NCI-H82 treated with DMSO at 0.1 percent for 48 hours (cell line): ENCODE measurements around the gene GULP1.
"Not testable (repeated sequence)": the region's sequence is repeated elsewhere in the genome, so short reads cannot be mapped to it uniquely, and the experiment has no call there.

ENCODE experiments used
- DNase-seq: peaks from one replicate; lab custom pipeline; 2025; ENCODE audit not compliant: unreplicated experiment; lab: John Stamatoyannopoulos, UW

Gene GULP1

DNA sequence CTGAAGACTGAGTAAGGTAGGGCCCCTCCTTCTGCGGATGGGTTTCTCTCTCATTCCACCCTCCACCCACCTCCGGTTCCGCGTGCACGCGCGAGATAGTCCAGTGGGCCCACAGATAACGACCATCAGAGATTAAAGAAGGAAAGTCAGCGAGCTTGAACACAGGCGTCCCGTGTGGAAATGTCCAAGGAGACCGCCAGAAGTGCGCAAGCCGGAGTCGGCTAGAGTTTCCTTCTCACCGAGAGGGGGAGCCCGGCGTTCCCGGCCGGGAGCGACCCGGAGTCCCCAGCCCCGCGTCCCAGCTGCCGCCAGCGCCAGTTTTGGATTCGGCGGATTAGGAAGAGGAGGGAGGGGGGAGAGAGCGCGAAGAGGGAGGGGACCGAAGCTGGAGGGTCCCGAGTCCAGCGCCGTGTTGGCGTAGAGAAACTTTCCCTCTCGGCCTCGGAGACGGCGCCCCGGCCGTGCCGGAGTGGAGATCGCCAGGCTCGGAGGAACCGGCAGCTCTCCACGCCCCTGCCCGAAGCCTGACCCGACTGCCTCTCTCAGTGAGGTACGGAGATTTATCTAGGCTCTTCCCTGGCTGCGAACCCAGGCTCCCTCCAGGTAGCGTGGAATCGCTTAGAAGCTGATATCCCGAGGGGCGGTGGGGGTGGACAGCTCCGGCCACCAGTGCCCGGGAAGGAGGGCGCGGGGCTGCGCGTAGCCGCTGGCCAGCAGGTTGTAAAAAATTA lies at the start of gene GULP1:
GULP1 (plus strand) TSS at position 258 of the 731 bp plus-strand sequence. CDS start 185,829 bp downstream, outside the sequence.
- DNase-seq = peak; percentile 44

GRCh38 chr2:188243381-188243780 lies 48.3 kb upstream of the GULP1 start:
- DNase-seq = no peak

GRCh38 chr2:188244383-188244782 lies 47.3 kb upstream of the GULP1 start:
- no peak for DNase-seq

DNA sequence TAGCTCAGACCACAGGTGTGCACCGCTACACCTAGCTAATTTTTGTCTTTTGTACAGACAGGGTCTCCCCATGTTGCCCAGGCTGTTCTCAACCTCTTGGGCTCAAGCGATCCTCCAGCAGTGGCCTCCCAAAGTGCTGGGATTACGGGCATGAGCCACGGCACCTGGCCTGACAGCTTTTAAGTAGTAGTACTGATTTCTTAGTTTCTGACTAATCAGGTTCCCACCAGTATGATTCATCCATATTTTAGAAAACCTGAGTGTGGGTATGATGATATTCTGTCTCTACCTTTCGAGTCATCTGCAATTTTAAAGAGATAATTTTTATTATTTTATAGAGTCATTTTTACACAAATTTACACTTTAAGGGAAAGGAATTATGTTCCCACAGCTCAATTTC lies 46.4 kb upstream of the GULP1 start:
- DNase-seq = no peak

- no peak for DNase-seq
Observed at GRCh38 chr2:188248513-188248912, 43.2 kb upstream of the GULP1 start.

DNA sequence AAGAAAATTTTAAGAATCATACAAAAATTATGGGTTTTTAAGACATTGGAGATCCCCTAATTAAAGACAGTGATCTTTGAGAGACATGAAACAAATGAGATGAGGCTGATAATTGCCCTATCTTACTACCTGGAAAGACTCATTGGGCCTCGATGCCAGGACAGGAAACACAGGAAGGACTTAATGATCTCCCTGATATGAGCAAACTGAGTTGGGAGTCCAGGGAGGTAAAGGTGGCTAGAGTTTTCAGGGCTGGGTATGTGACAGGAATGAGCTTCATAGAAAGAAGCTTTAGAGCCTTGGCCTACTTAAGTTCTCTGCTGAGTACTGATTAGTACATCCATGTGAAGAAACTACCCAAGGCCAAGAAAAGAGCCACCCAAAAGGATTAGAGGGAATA lies 40.6 kb upstream of the GULP1 start:
- no peak for DNase-seq

DNA sequence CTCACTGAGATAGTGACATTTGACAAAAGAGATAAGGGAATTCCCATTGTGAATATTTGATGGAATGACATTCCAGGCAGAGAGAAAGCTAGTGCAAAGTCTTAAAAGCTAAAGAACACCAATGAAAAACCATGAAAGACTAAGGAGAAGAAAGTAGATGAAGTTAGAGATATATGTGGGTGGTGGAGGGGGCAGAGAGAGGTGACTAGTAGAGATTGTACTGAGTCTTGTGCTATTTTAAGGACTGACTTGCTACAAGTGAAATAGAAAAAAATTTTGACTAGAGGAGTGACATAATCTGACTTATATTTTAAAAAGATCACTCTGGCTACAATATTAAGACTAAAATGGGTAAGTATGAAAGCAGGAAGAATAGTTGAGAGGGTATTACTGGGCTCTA lies 35.3 kb upstream of the GULP1 start:
- DNase-seq = no peak

- no peak for DNase-seq
Observed at GRCh38 chr2:188265315-188265714, 26.4 kb upstream of the GULP1 start.

DNA sequence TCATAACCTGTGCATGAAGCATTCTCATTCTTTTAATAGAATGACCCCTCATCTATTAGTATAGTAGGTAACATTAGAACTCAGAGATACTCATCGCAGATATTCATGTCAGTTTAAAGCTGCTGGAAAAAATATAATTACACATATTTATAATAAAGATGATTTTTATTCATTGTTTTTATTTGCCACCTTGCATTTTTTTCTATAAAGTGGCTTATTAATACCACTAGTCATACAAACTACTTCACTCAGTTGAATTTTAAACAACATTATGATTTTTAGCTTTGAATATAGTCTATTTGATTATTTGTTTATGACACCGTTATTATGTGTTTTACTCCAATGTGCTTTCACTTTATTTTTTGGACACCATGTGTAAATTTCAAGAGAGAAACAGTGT lies 23.9 kb upstream of the GULP1 start:
- DNase-seq = no peak

GRCh38 chr2:188269004-188269403 lies 22.7 kb upstream of the GULP1 start:
- DNase-seq = peak; percentile 69

GRCh38 chr2:188272121-188272520 lies 19.6 kb upstream of the GULP1 start:
- no peak for DNase-seq

- DNase-seq = no peak
Observed at GRCh38 chr2:188274274-188274673, 17.4 kb upstream of the GULP1 start.

DNA sequence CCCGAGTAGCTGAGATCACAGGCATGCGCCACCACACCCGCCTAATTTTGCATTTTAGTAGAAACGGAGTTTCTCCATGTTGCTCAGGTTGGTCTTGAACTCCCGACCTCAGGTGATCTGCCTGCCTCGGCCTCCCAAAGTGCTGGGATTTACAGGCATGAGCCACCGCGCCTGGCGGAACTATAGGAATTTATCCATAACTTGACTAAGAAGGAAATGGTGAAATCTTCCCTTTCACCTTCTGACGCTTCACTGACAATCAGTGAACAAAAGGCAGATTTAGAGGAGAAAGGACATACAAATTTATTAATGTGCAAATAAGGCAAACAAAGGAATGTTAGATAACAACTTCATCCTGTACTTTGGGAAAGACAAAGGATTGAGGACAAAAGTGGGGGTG lies 15.4 kb upstream of the GULP1 start:
- no peak for DNase-seq

GRCh38 chr2:188277786-188278185 lies 13.9 kb upstream of the GULP1 start:
- no peak for DNase-seq

DNA sequence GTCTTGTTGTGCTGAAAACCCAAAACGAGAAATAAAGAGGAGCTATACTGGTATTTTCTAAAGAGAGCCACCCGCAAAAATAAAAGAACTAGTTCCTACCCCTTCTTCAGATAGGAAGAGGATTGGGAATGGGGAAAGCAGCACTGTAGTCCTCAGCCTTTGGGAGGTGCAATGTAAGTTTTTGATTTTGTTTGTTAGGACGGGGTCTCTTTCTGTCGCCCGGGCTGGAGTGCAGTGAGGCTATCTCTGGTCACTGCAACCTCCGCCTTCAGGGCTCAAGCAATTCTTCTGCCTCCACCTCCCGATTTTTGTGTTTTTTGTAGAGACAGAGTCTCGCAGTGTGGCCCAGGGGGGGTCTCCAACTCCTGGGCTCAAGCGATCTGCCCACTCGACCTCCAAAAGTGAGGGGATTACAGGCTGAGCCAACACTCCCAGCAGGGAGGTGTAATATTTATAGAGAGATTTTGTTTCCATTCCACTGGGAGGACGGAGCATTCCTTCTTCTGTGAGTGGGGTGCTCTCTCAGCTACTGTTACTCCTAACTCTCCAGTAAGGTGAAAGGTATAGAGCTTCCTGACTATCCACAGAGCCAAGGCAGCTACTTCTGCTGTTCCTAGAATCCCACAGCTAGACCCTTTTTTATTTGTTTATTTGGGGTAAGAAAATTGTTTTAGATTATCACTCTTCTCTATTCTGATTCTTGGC lies 13.1 kb upstream of the GULP1 start:
- DNase-seq = no peak

DNA sequence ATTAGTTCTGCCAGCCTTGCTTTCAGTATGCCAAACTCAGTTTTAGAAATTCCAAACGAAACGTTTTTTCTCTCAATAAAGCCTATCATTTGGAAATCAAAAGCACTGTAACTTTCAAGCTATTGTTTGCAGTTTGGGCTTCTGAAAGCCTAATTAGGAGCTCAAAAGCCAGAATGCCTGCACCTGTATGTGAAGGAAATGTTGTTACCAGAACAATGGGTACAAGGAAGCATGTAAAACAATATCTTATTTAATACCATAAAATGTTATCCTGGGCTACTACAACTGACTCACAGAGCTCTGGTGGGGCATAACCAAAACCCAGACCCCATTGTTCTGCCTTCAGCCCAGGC lies 12.6 kb upstream of the GULP1 start:
- DNase-seq = no peak

- no peak for DNase-seq
Observed at GRCh38 chr2:188280811-188281222, 10.9 kb upstream of the GULP1 start.

DNA sequence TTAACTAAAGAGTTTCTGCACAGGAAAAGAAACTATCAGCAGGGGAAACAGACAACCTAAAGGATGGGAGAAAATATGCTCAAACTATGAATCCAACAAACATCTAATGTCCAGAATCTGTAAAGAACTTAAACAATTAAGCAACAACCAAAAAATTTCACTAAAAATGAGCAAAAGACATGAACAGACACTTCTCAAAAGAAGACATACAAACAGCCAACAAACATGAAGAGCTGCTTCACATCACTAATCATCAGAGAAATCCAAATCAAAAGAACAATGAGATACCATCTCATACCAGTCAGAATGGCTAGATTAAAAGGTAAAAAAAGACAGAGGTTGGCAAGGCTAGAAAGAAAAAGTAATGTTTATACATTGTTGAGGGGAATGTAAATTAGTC lies 8.8 kb upstream of the GULP1 start:
- DNase-seq = no peak

GRCh38 chr2:188284251-188284650 lies 7.4 kb upstream of the GULP1 start:
- DNase-seq = not testable (repeated sequence)

- no peak for DNase-seq
Observed at GRCh38 chr2:188285049-188285448, 6.6 kb upstream of the GULP1 start.

DNA sequence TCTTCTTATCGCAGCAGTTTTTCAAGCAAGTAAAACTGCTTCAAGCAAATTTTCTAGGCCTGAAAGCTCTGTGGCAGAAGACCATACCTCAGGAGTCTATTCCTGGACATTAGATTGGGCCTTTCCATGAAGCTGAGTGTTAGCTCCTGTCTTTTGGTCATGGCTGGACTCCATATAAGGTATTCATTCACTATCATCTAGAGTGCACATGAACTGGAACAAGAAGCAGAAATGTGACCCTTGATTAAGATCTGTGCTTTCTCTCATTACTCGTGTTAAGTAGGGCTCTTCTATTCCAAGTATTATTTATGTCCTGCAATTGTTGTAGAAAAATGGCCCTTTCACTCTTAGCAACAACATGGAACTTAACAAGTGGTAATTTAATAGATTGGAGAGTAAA lies 5.9 kb upstream of the GULP1 start:
- no peak for DNase-seq

GRCh38 chr2:188291142-188291616 lies 495 bp upstream of the GULP1 start:
- DNase-seq = no peak
